ENCODE measurements around the gene RNF43.

RNF43 gene

GRCh38 chr17:58381124-58382035 lies 36.0 kb downstream of the RNF43 start:
- no peak for DNase-seq (ENCODE audit: low read depth)

- DNase-seq (ENCODE audit: low read depth), result no peak
Measured at GRCh38 chr17:58380207-58381123, 36.9 kb downstream of the RNF43 start.

- no peak for DNase-seq (ENCODE audit: low read depth)
Measured at GRCh38 chr17:58379511-58379824, 37.9 kb downstream of the RNF43 start.

- no peak for DNase-seq (ENCODE audit: low read depth)
Measured at GRCh38 chr17:58378733-58379510, 38.4 kb downstream of the RNF43 start.

GRCh38 chr17:58377661-58378060 lies 39.7 kb downstream of the RNF43 start:
- DNase-seq (ENCODE audit: low read depth), result no peak

GRCh38 chr17:58377093-58377601 lies 40.2 kb downstream of the RNF43 start:
- no peak for DNase-seq (ENCODE audit: low read depth)

- DNase-seq (ENCODE audit: low read depth), result no peak
Measured at GRCh38 chr17:58376472-58377000, 40.8 kb downstream of the RNF43 start.

- no peak for DNase-seq (ENCODE audit: low read depth)
Measured at GRCh38 chr17:58375811-58376210, 41.5 kb downstream of the RNF43 start.

GRCh38 chr17:58375256-58375655 lies 42.1 kb downstream of the RNF43 start:
- DNase-seq (ENCODE audit: low read depth), result no peak

- no peak for DNase-seq (ENCODE audit: low read depth)
Measured at GRCh38 chr17:58373923-58374322, 43.4 kb downstream of the RNF43 start.

GRCh38 chr17:58373003-58373402 lies 44.3 kb downstream of the RNF43 start:
- DNase-seq (ENCODE audit: low read depth), result no peak

- DNase-seq (ENCODE audit: low read depth), result no peak
Measured at GRCh38 chr17:58371300-58371950, 45.9 kb downstream of the RNF43 start.

GRCh38 chr17:58370716-58371115 lies 46.6 kb downstream of the RNF43 start:
- no peak for DNase-seq (ENCODE audit: low read depth)

- DNase-seq (ENCODE audit: low read depth), result no peak
Measured at GRCh38 chr17:58370309-58370708, 47.0 kb downstream of the RNF43 start.

- DNase-seq (ENCODE audit: low read depth), result no peak
Measured at GRCh38 chr17:58369214-58370031, 47.9 kb downstream of the RNF43 start.

GRCh38 chr17:58368860-58369213 lies 48.5 kb downstream of the RNF43 start:
- DNase-seq (ENCODE audit: low read depth), result no peak
